PFSK-1 (cell line): Measurements from ENCODE around the gene GBE1.

Source experiments
- FOXP2 ChIP-seq: optimal IDR thresholded peaks from 2 replicates; pipeline ENCODE3; 2011; ENCODE audit warnings: borderline replicate concordance, control low read depth, inconsistent platforms; ENCODE audit not compliant: insufficient read depth; ENCODE audit errors: extremely low read length, extremely low read depth
- POLR2AphosphoS5 ChIP-seq: IDR thresholded peaks from 2 replicates; pipeline ENCODE4 v1.6.1; 2012; ENCODE audit warnings: low read depth, mild to moderate bottlenecking, control low read depth, low read length, moderate library complexity

- no peak for TF ChIP-seq FOXP2
- TF ChIP-seq POLR2AphosphoS5, result no peak
Measured at GRCh38 chr3:81650187-81650586, 111.3 kb downstream of the GBE1 start.
